IPS DF 6.9 (cell line): ENCODE data around the gene KIAA0513.

Experiments used
- DNase-seq: peaks from one replicate; pipeline ENCODE4 v3.0.0-alpha.2; 2013; ENCODE audit warnings: low read depth, low spot score
- H3K27ac ChIP-seq: one replicate; pipeline ENCODE4 v1.5.1; 2013; ENCODE audit warnings: low read length, control low read depth
- H3K27me3 ChIP-seq: 2 replicates; pipeline ENCODE4 v1.6.1; 2013; ENCODE audit warnings: mild to moderate bottlenecking, low read length; ENCODE audit not compliant: control insufficient read depth, insufficient read depth
- H3K36me3 ChIP-seq: 2 replicates; pipeline ENCODE4 v1.6.1; 2013; ENCODE audit warnings: low read length; ENCODE audit not compliant: control insufficient read depth, insufficient read depth
- H3K4me1 ChIP-seq: 2 replicates; pipeline ENCODE4 v1.6.1; 2013; ENCODE audit warnings: low read length; ENCODE audit not compliant: control insufficient read depth, insufficient read depth
- H3K4me3 ChIP-seq: 2 replicates; pipeline ENCODE4 v1.5.1; 2013; ENCODE audit warnings: mild to moderate bottlenecking, low read length
- H3K9me3 ChIP-seq: 2 replicates; pipeline ENCODE4 v1.6.1; 2013; ENCODE audit warnings: low read length, inconsistent platforms; ENCODE audit not compliant: control insufficient read depth, insufficient read depth
- WGBS: extraction: QIAGEN DNeasy Blood & Tissue Kit; methylation state at CpG from one replicate; pipeline ENCODE4 v1.1.7; 2013; ENCODE audit warnings: mixed read lengths, missing lambda C conversion rate; ENCODE audit not compliant: insufficient read length, insufficient coverage; 5-methylcytosine and 5-hydroxymethylcytosine counted together

KIAA0513 gene

DNA sequence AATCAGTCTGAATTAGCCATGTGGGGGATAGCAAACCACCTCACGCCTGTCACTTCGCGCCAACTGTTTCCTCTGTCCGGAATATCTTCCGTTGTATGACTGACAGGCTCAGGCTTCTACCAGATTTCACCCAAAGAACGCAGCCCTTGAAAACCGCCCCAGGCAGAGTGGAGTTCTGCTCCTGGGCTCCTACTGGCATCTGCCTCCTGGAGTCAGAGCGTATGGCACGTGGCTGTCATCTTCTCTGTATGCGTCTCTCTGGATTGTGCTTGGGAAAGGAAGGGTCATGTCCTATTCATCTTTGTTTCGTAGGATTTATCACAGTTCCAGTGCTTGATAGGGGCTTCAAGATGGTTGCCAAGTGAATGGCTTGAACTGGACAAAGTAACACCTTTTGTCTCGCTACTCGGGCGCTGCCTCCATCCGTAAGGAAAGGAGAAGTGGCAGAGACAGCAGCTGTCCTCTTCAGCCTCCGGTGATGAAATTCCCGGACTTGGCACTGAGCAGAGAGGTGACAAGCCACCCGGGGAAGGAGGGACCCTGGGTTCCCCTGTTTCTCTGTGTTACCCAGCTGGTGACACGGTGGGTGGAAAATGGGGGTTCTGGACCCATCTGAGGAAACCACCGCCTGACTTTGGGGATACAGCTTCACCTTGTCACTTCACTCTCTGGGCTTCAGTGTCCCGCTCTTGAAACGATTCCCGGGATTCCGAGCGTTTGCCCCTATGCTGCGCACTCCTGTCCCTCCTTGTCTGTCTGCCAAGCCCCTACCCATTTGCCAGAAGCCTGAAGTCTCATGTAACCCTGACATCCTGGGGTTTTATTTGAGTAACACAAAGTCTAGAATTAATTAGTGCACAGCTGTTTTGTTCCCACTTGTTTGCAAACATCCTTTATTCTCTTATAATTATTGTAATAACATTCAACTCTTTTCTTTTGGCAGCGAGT lies 13.9 kb downstream of the KIAA0513 start:
- no peaks in the 10 kb centered on the region for H3K36me3 ChIP-seq
- H3K9me3 ChIP-seq, result no peaks in the 10 kb centered on the region
- H3K4me1 ChIP-seq, result no peaks in the 10 kb centered on the region
- no peak for DNase-seq
- WGBS, result no CpG with 5 or more reads among the region's 27 CpGs
- H3K27me3 ChIP-seq, result no peaks in the 10 kb centered on the region
- H3K27ac ChIP-seq, result no peak overlapping the region
- H3K4me3 ChIP-seq, result no peak overlapping the region

DNA sequence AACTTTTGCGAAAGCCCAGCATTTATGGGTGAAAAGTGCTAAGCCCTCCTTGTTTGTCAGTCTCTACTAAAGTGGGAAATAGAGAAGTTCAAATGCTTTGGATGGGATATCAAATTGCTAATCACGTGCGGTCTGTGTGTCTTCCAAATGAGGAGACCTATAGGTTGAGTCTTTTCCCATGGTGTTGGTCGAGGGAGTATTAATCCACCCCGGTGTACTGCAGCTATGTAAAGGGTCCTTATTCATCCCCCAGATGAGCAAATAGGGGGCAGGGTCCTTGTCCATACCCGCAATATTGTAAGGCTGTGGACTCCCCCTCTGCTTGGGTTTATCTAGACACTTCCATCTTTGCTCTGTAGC lies 14.6 kb downstream of the KIAA0513 start:
- Histone ChIP-seq H3K4me1 (no peaks in the 10 kb centered on the region), H3K27ac (no peak overlapping the region), H3K9me3 (no peaks in the 10 kb centered on the region), H3K27me3 (no peaks in the 10 kb centered on the region), H3K36me3 (no peaks in the 10 kb centered on the region), H3K4me3 (no peak overlapping the region)
- no peak for DNase-seq
- no CpG with 5 or more reads among the region's 6 CpGs for WGBS

DNA sequence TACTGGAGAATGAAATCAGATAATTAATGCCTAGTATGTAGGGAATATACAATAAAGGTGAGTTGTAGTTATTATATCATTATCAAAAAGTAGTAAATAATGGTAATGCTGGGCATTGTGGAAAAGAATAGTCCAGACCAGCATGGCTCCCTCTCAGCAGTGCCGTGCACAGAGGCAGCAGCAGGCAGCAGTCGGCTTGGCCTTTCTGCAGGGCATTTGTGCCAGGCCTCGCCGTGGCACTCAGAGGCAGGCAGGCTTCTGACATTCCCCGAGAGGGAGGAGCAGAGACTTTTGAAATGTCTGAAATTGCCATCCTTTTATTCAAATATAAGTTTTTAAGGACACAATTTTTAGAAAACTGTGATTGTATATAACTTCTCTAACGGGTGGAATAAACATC lies 15.0 kb downstream of the KIAA0513 start:
- H3K4me3 ChIP-seq, result no peak overlapping the region
- no peaks in the 10 kb centered on the region for H3K4me1 ChIP-seq
- no peaks in the 10 kb centered on the region for H3K36me3 ChIP-seq
- no peaks in the 10 kb centered on the region for H3K9me3 ChIP-seq
- WGBS, result no CpG with 5 or more reads among the region's 6 CpGs
- no peak overlapping the region for H3K27ac ChIP-seq
- no peaks in the 10 kb centered on the region for H3K27me3 ChIP-seq
- no peak for DNase-seq

DNA sequence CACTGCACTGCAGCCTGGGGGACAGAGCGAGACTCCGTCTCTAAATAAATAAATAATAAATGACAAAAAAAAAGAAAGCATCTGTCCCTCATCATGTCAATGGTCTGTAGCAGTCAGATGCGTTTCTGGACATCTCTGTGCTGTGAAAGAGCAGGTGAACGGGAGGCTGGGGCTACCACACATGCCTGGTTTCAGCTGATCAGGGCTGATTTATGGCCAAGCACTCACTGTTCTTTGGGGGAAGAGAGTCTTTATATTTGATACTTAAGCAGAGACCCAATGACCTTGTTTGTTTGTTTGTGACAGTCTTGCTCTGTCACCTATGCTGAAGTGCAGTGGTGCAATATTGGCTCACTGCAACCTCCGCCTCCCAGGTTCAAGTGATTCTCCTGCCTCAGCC lies 17.5 kb downstream of the KIAA0513 start:
- no peak overlapping the region for H3K4me3 ChIP-seq
- DNase-seq, result no peak
- H3K4me1 ChIP-seq, result no peaks in the 10 kb centered on the region
- H3K9me3 ChIP-seq, result no peaks in the 10 kb centered on the region
- H3K27me3 ChIP-seq, result no peaks in the 10 kb centered on the region
- no peaks in the 10 kb centered on the region for H3K36me3 ChIP-seq
- no peak overlapping the region for H3K27ac ChIP-seq
- no CpG with 5 or more reads among the region's 5 CpGs for whole genome bisulfite sequencing

DNA sequence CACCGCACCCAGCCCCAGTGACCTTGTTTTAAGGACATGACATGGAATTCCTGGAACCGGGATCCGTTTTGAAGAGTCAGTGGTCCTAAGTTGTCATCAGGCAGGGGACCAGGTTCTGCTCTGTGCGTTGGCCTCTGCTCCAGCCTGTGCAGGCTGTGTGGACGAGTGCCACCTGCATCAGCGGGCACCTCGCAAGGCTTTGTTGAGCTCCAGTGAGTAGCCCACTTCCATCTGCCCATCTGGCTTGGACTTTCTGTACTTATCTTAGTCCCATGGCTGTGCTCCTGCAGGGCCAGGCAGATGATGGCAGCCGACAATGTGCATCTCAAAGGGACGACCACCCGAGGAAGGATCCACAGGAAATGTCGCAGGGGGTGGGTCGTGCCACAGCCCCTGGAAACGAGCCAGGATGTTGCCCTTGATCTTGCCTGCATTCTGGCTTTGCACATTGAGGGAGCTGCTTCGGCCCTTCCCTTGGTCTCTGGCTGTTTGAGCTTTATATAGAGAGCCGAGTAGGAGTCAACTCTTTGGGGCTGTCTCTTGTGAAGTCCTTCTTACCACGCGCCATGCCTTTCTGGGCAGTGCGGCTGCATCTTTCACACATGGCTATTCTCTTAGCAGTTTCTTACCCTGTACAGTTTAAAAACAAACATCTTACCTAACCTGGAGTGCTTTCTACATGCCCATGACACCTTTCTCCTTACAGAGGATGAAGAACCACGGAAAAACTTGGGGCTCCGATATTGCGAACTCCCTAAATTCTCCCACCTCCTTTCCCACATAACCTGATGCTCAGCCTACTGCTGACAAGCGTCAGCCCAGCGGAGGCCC lies 18.3 kb downstream of the KIAA0513 start:
- H3K4me3 ChIP-seq, result no peak overlapping the region
- H3K4me1 ChIP-seq, result no peaks in the 10 kb centered on the region
- no peaks in the 10 kb centered on the region for H3K27me3 ChIP-seq
- H3K27ac ChIP-seq, result no peak overlapping the region
- H3K9me3 ChIP-seq, result no peaks in the 10 kb centered on the region
- no peak for DNase-seq
- no CpG with 5 or more reads among the region's 23 CpGs for WGBS
- H3K36me3 ChIP-seq, result no peaks in the 10 kb centered on the region

DNA sequence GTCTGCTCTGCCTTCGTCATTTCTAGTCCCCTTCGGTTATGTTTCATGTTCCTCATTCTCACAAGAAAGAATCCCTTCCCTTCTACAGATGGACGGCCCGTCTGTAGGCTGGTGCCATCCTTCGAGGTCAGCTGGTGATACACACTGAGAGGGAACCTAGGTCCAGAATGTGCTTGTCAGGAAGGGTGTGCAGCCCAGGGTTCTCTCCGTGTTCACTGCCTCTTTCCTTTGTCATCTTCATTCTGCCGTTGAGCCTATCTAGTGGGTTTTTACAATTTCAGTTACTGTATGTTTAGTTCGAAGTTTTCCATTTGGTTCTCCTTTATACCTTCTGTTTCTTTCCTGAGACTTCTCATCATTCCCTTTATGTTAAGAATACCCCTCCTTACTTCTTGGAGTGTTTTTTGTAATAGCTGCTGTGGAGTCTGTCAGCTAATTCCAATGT lies 18.9 kb downstream of the KIAA0513 start:
- Histone ChIP-seq H3K4me1 (no peaks in the 10 kb centered on the region), H3K4me3 (no peak overlapping the region), H3K36me3 (no peaks in the 10 kb centered on the region), H3K9me3 (no peaks in the 10 kb centered on the region), H3K27me3 (no peaks in the 10 kb centered on the region), H3K27ac (no peak overlapping the region)
- no peak for DNase-seq
- no CpG with 5 or more reads among the region's 8 CpGs for WGBS

DNA sequence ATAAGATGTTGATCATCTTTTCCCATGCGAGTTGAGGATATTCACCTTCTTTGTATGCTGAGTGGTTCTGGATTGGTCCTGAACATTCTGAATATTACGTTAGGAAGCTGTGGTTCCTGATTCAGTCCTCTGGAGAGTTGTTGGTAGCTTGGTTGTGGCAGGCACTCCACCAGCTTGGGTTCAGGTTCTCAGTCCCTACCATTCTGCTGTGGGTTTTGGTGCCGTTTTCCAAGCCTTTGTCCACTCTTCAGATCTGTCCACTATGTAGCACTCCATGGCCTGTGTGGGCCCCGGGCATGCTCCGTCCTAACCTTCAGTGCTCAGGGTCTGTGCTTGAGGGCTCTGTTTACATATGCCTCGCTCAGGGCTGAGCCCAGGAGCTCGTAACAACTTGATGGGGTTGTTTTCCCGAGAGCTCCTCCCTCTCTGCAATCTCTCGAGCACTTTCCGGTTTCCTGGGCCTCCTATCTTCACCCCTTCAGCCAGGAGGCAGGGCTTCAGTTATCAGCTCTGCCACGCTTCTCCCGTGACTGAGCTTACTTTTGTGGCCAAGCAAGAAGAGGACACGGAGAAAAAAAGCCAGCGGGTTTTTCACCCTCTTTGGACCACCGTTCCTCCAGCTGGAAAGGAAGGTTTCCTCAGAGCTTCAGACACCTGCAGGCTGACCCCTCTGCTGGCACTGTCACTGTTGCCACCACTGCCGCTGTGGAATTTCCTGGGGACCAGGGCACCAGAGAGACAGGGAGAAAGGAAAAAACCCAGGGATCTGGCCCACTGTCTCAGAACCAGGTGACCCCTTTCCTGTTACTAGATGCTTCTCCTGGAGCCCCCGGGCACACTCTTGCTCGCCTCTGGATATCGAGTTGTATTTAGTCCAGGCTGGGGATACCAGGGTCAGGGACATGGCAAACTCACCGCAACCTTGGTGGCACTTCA lies 19.6 kb downstream of the KIAA0513 start:
- no peak overlapping the region for H3K4me3 ChIP-seq
- no peak overlapping the region for H3K27ac ChIP-seq
- no peaks in the 10 kb centered on the region for H3K36me3 ChIP-seq
- no peaks in the 10 kb centered on the region for H3K27me3 ChIP-seq
- no peak for DNase-seq
- no CpG with 5 or more reads among the region's 20 CpGs for WGBS
- no peaks in the 10 kb centered on the region for H3K4me1 ChIP-seq
- H3K9me3 ChIP-seq, result no peaks in the 10 kb centered on the region

DNA sequence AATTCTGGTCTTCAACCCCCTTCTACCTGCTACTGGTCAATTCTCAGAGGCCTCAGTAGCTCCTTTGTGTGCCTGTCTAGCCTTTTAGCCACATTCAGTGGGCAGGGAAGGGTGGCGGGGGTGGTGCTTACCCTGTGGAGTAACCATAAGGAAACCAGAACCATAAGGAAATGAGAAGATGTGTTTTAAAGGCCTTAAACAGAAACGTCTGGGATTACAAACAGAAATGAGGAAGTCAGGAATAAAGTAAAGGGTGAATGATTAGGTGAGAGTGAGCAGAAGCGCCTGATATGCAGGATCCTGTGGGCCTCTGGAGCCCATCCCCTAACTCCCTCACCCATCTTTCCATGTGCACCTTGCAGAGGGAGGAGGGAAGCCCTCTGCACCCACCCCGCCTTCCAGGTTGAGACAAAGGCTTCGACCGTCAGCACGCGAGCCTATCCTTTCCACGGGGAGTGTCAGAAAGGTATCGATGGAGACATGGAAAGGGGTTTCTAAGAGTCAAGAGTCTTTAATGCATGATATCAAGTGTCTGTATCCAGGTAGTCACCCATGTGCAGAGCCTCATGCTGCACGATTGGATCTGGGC lies 20.4 kb downstream of the KIAA0513 start:
- H3K27ac ChIP-seq, result no peak overlapping the region
- no peaks in the 10 kb centered on the region for H3K4me1 ChIP-seq
- no peak overlapping the region for H3K4me3 ChIP-seq
- no CpG with 5 or more reads among the region's 11 CpGs for WGBS
- no peak for DNase-seq
- H3K9me3 ChIP-seq, result no peaks in the 10 kb centered on the region
- no peaks in the 10 kb centered on the region for H3K36me3 ChIP-seq
- no peaks in the 10 kb centered on the region for H3K27me3 ChIP-seq

DNA sequence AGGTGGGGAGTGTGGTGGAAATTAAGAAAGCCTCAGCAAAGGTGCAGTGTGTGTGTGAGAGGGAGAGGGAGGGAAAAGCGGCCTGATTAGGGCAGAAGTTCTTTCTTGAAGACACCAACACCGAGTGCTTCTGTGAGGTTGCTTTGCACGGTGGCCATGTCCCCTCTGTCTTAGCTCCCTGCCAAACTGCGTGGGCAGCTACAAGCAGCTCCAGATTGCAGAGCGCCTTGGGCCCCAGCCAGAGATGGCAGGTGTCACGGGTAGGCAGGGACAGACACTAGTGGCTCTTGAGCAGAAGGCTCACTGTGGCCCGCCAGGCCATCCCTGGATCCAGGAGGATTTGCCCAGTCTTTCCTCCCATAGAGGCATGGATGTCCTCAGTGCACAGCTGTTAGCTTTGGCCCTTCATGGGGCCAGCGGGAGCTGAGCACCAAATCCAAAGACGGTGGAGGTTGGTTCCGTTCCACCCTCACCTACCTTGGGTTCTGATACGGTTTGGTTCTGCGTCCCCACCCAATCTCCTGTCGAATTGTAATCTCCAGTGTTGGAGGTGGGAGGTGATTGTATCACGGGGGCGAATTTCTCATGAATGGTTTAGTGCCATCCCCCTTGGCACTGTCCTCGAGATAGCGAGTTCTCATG lies 21.4 kb downstream of the KIAA0513 start:
- Histone ChIP-seq H3K4me1 (no peaks in the 10 kb centered on the region), H3K27me3 (no peaks in the 10 kb centered on the region), H3K36me3 (no peaks in the 10 kb centered on the region), H3K27ac (no peak overlapping the region), H3K4me3 (no peak overlapping the region), H3K9me3 (no peaks in the 10 kb centered on the region)
- no CpG with 5 or more reads among the region's 17 CpGs for WGBS
- DNase-seq, result no peak
